HG02571 (cell line): ENCODE results near the gene ALDH1B1.
"Not testable (repeated sequence)": the region's sequence is repeated elsewhere in the genome, so short reads cannot be mapped to it uniquely, and the experiment has no call there.

Experiments
- ATAC-seq: cut with Tn5 transposase; IDR thresholded peaks from one replicate; pipeline ENCODE4 v1.9.1; 2021; ENCODE audit warnings: mild to moderate bottlenecking, moderate library complexity; ENCODE audit not compliant: unreplicated experiment

Gene ALDH1B1

GRCh38 chr9:38385896-38386295 is 6.6 kb upstream of the ALDH1B1 start:
- ATAC-seq: no peak

GRCh38 chr9:38386319-38386895 is 6.1 kb upstream of the ALDH1B1 start:
- no peak for ATAC-seq

DNA sequence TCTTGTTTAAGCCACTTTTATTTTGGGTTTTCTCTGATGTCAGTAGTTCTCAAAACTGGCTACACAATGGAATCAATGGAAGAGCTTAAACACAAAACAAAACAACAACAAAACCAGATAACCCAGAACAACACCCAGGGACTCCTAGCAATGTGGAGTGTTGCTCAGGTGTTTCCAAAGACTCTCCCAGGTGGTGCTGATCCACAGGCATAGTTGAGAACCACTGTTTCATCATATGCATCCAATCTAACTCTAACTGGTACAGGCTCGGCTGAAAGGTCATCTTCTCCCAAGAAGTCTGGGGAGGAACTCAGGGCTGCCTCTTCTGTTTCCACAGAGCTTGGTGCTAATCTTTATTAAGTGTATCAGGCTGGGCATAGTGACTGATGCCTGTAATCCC is 5.4 kb upstream of the ALDH1B1 start:
- no peak for ATAC-seq

GRCh38 chr9:38387751-38388150 is 4.8 kb upstream of the ALDH1B1 start:
- no peak for ATAC-seq

DNA sequence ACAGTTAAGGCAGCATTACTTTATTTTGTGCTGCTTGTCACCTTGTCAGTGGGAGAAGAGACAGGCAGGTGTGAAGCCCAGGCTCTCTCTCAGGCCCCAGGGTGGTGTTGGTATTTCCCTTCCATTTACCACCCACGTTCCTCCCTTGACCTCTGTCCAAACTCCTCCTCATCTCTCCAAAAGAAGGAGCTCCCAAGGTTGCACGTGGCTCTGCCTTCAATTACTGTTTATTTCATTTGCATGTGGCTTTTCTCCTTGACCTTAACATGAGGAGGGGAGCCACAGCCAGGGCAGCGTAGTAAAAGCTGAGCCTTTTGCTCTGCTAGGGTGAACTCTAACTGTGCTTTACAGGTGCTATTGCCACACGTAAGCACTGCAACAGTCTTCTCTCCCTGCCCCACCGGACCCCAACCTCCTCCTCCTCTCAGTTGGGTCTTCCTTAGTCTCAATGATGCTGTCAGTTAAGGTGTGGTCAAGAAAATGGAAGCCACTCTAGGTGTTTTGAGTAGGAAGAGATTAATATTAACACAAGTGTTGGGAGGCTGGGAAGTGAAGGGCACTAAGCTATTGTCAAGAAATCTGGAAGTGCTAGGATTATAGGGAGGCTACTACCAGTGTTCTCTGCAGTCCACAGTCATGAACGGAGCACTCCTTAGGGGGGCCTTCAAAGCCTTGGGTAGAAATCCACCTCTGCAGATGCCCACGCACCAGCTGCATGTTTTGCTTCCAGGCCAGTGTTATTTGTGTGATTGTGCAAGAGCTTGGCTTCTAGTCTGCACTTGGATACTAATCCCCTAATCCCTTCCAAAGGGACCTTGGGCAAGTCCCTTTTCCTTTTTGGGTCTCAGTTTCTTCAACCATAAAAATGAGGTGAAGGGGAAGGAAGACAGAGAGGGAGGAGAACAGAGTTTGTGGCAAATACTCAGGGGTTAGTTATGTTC is 3.9 kb upstream of the ALDH1B1 start:
- no peak for ATAC-seq

GRCh38 chr9:38389313-38389712 is 3.2 kb upstream of the ALDH1B1 start:
- ATAC-seq: no peak

- ATAC-seq: no peak
Measured at GRCh38 chr9:38390442-38390841, 2.1 kb upstream of the ALDH1B1 start.

GRCh38 chr9:38390851-38391250 is 1.7 kb upstream of the ALDH1B1 start:
- no peak for ATAC-seq

GRCh38 chr9:38391278-38392118 is 1.0 kb upstream of the ALDH1B1 start:
- ATAC-seq: no peak

- no peak for ATAC-seq
Measured at GRCh38 chr9:38393128-38393796, 760 bp downstream of the ALDH1B1 start.

DNA sequence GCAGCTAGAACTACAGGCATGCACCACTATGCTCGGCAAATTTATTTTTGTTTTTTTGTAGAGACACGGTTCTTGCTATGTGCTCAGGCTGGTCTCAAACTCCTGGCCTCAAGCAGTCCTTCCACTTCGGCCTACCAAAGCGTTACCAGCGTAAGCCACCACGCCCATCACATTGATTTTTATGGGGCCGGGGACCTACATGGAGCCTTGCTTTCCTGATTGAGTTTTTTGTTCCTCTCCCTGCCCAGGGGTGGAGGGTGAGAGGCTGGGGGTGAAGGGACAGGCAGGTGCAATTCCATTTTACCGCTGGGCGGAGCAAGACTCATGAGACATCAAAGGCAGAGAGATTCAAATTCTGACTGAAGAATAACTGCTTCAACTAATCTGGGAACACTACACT is 1.9 kb downstream of the ALDH1B1 start:
- no peak for ATAC-seq

GRCh38 chr9:38395653-38396370 is 3.3 kb downstream of the ALDH1B1 start:
- ATAC-seq: no peak

DNA sequence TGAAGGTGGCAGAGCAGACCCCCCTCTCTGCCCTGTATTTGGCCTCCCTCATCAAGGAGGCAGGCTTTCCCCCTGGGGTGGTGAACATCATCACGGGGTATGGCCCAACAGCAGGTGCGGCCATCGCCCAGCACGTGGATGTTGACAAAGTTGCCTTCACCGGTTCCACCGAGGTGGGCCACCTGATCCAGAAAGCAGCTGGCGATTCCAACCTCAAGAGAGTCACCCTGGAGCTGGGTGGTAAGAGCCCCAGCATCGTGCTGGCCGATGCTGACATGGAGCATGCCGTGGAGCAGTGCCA is 3.8 kb downstream of the ALDH1B1 start:
- no peak for ATAC-seq

- not testable (repeated sequence) for ATAC-seq
Measured at GRCh38 chr9:38399191-38399590, 6.7 kb downstream of the ALDH1B1 start.

DNA sequence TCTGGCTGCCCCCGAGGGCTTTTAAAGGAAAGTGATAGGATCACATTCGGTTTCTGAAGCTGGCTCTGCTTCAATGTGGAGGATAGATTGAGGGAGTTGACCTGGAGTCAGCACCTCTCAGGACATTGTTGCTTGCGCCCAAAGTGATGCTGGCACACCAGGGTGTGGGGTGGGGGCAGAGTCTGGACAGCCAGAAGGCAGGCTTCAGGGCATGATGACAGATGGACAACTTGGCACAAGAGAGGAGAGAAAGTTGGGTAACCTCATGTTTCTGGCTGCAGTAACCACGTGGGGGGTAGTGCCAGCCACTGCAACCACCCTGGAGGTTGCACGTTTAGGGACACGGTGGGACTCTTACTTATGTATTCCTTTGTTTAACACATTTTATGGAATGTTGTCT is 9.5 kb downstream of the ALDH1B1 start:
- no peak for ATAC-seq

- no peak for ATAC-seq
Measured at GRCh38 chr9:38404314-38404713, 11.8 kb downstream of the ALDH1B1 start.

GRCh38 chr9:38405785-38406184 is 13.3 kb downstream of the ALDH1B1 start:
- no peak for ATAC-seq

- ATAC-seq: no peak
Measured at GRCh38 chr9:38406476-38407186, 14.1 kb downstream of the ALDH1B1 start.

GRCh38 chr9:38408719-38409118 is 16.2 kb downstream of the ALDH1B1 start:
- ATAC-seq: peak; percentile 56

DNA sequence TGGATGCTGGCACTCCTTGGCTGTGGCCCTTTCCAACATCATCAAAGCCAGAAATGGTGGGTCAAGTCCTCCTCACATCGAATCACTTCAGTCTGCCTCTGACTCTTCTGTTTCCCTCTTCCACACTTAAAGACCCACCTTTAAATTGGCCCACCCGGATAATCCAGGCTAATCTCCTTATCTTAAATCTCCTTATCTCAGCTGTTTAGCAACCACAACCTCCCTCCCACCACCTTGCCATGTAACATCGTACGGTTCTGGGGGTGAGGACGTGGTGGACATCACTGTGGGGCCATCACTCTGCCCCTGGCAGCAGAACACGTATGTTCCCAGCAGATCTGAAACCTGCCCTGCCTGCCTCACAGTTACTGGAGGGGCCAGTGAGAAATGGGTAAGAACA is 20.2 kb downstream of the ALDH1B1 start:
- ATAC-seq: no peak
